ENCODE data around the gene HDDC2.

Gene HDDC2

GRCh38 chr6:125258651-125259353, 43.0 kb downstream of the HDDC2 start:
- H3F3A ChIP-seq (ENCODE audit: control insufficient read depth, insufficient read depth): no peaks in the 10 kb centered on the region
- no peaks in the 10 kb centered on the region for H3K9me2 ChIP-seq (replicated peaks; ENCODE audit: control insufficient read depth, low read length)
- TF ChIP-seq CTCF (IDR thresholded peaks at IDR 0.05; ENCODE audit: low read depth, low read length, poor library complexity, severe bottlenecking) (no peak), EZH2phosphoT487 (IDR thresholded peaks at IDR 0.05; ENCODE audit: borderline replicate concordance, low read length) (no peak)
- H3K36me3 ChIP-seq (ENCODE audit: control insufficient read depth, low read length): no peaks in the 10 kb centered on the region
- H3K4me3 ChIP-seq (ENCODE audit: low read length): no peak overlapping the region
- H3K79me2 ChIP-seq (ENCODE audit: control insufficient read depth, low read length): no peaks in the 10 kb centered on the region
- H4K20me1 ChIP-seq (ENCODE audit: control insufficient read depth, insufficient read depth, low read depth, low read length): no peaks in the 10 kb centered on the region
- H3K4me2 ChIP-seq (ENCODE audit: low read length): no peak overlapping the region
- H3K27me3 ChIP-seq (ENCODE audit: control insufficient read depth, low read length): no peaks in the 10 kb centered on the region
- no peaks in the 10 kb centered on the region for H3K9me3 ChIP-seq (ENCODE audit: control insufficient read depth, insufficient read depth, low read length)
- H3K27ac ChIP-seq (ENCODE audit: low read depth, low read length): no peak overlapping the region
- H3K4me1 ChIP-seq (ENCODE audit: control insufficient read depth, low read length): no peaks in the 10 kb centered on the region

GRCh38 chr6:125257351-125257750, 44.4 kb downstream of the HDDC2 start:
- H3K9me2 ChIP-seq (replicated peaks; ENCODE audit: control insufficient read depth, low read length): no peaks in the 10 kb centered on the region
- no peaks in the 10 kb centered on the region for H3K79me2 ChIP-seq (ENCODE audit: control insufficient read depth, low read length)
- no peak overlapping the region for H3K4me3 ChIP-seq (ENCODE audit: low read length)
- no peak overlapping the region for H3K27ac ChIP-seq (ENCODE audit: low read depth, low read length)
- H3K4me1 ChIP-seq (ENCODE audit: control insufficient read depth, low read length): no peaks in the 10 kb centered on the region
- TF ChIP-seq CTCF (IDR thresholded peaks at IDR 0.05; ENCODE audit: low read depth, low read length, poor library complexity, severe bottlenecking) (no peak), EZH2phosphoT487 (IDR thresholded peaks at IDR 0.05; ENCODE audit: borderline replicate concordance, low read length) (no peak)
- no peaks in the 10 kb centered on the region for H3K9me3 ChIP-seq (ENCODE audit: control insufficient read depth, insufficient read depth, low read length)
- H3F3A ChIP-seq (ENCODE audit: control insufficient read depth, insufficient read depth): no peaks in the 10 kb centered on the region
- H3K36me3 ChIP-seq (ENCODE audit: control insufficient read depth, low read length): no peaks in the 10 kb centered on the region
- H3K27me3 ChIP-seq (ENCODE audit: control insufficient read depth, low read length): no peaks in the 10 kb centered on the region
- H3K4me2 ChIP-seq (ENCODE audit: low read length): no peak overlapping the region
- H4K20me1 ChIP-seq (ENCODE audit: control insufficient read depth, insufficient read depth, low read depth, low read length): no peaks in the 10 kb centered on the region

- H3K27me3 ChIP-seq (ENCODE audit: control insufficient read depth, low read length): no peaks in the 10 kb centered on the region
- no peaks in the 10 kb centered on the region for H3K79me2 ChIP-seq (ENCODE audit: control insufficient read depth, low read length)
- H4K20me1 ChIP-seq (ENCODE audit: control insufficient read depth, insufficient read depth, low read depth, low read length): no peaks in the 10 kb centered on the region
- no peaks in the 10 kb centered on the region for H3K9me3 ChIP-seq (ENCODE audit: control insufficient read depth, insufficient read depth, low read length)
- no peak for TF ChIP-seq CTCF (IDR thresholded peaks at IDR 0.05; ENCODE audit: low read depth, low read length, poor library complexity, severe bottlenecking)
- no peak for TF ChIP-seq EZH2phosphoT487 (IDR thresholded peaks at IDR 0.05; ENCODE audit: borderline replicate concordance, low read length)
- H3K4me1 ChIP-seq (ENCODE audit: control insufficient read depth, low read length): no peaks in the 10 kb centered on the region
- no peaks in the 10 kb centered on the region for H3K36me3 ChIP-seq (ENCODE audit: control insufficient read depth, low read length)
- no peaks in the 10 kb centered on the region for H3F3A ChIP-seq (ENCODE audit: control insufficient read depth, insufficient read depth)
- H3K9me2 ChIP-seq (replicated peaks; ENCODE audit: control insufficient read depth, low read length): no peaks in the 10 kb centered on the region
- no peak overlapping the region for H3K27ac ChIP-seq (ENCODE audit: low read depth, low read length)
- no peak overlapping the region for H3K4me3 ChIP-seq (ENCODE audit: low read length)
- no peak overlapping the region for H3K4me2 ChIP-seq (ENCODE audit: low read length)
These were observed 46.6 kb downstream of the HDDC2 start for GRCh38 chr6:125255201-125255600.
